GM18867 (cell line): ENCODE results near the gene MAD1L1.

Source experiments
- ATAC-seq: cut with Tn5 transposase; IDR thresholded peaks from one replicate; pipeline ENCODE4 v1.9.1; 2021; ENCODE audit warnings: mild to moderate bottlenecking, moderate library complexity; ENCODE audit not compliant: unreplicated experiment

Gene MAD1L1

DNA sequence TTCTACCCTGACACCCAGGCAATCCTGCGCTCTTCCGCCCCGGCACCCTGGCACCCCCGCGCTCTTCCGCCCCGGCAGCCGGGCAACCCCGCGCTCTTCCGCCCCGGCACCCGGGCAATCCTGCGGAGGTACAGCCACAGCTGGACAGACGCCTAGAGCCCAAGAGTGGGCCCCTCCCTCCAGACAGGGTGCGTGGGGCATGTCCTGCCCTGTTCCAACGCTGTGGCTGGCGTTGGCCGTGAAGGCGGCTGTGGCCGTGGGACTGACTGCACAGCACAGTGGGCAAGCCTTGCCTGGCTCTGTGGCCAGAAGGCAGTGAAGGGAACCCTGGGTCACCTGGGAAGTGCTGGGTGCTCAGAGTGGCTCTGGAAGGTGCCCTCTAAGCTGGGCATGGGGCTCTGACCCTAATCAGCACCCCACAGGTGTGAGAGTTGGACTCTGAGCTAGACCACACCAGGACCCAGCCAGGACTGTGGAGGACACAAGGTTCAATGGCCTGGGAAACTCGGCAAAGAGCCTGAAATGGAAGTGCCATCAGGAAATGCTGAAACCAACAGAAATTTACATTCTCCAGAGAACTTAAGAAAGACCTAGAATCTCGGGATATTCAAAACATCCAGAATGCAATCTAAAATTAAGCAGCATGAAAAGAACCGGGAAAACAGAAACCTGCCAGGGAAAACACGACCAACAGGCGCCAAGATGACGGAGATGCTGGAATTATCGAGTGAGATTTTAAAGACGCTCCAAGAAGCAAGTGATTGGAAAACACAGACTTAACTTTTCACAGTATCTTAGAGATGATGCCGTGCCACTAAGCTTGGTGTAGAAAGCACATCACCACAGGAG lies 309.1 kb downstream of the MAD1L1 start:
- no peak for ATAC-seq

DNA sequence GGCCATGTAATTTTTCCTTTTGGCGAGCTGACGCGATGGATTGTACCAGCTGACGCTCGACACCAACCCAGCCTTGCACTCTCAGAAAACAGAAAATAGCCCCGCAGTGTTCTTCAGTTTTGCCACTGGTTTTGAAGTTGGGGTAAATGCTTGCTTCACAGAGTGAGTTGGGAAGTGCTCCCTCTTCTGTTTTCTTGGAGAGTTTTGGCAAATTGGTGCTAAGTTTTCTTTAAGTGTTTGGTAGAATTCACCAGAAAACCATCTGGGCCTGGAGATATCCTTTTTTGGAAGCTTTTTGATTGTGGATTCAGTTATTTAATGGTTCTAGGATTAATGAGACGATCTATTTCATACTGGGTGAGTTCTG lies 309.9 kb downstream of the MAD1L1 start:
- no peak for ATAC-seq

DNA sequence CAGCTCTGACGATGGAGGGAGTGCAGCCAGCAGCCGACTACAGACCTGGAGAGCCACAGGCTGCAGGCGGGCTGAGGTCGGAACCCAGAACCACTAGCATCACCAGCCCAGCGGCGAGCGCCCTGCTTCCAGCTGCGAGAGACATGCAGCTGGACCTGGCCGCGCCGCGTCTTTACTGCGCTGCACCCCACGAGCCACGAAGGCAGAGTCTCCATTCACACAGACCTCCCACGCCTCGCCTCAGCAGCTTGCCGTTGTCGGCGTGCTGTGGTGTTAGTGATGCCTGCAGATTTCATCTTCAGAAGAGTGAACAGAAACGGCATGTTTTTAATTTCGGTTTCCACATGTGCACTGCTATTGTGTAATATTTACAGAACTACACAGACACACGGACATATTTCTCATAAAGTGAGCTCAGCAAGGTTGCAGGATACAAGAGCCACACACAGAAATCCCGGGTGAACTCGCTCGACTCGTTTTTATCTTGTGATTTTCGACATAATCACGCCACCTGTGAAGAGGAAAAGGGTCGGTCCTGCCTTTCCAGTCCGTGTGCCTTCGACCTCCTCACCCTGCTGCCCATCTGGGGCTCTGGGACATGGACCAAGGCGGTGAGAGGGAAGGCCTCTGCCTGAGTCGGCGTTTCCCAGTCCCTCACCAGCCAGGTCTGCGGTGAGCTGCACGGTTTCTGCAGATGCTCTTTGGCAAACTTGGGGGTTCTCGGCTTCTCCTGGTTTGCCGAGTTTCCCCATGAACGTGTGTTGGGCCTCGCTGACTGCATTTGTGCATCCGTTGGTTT lies 310.5 kb downstream of the MAD1L1 start:
- no peak for ATAC-seq

DNA sequence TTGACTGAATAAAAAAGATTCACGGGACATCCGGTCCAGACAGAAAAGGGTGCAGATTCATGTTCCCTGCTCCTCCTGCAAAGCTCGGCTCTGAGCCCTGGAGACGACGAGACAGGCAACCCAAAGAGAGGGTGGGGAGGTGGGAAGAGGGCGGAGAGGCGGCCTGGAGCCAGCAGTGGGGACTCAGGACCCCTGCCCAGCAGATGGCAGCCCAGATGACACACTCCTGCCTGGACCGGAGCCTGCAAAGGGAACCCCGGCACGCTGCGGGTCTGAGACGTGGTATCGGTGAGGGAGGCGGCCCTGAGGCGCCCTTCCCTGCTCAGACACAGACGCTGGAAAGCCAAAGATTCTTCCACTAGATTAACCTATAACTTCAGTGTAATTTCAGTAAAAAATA lies 311.9 kb downstream of the MAD1L1 start:
- ATAC-seq = no peak

DNA sequence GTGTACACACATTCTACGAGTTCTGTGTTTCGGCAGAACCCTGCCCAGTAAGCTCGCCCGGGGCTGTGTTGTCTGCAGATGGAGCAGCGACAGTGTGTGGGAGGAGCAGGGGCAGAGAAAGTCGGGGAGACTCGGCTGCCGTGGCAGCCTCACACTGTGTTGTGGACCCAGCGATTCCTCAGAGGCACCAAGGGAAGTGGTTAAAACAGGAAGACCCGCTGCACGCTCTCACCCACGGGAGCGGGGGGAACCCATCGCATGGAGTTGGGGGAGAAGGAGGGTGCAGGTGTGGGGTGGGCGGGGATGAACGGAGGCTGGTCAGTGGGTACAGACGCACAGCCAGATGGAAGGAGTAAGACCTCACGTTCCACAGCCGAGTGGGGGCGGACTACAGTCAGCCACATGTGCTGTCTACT lies 312.5 kb downstream of the MAD1L1 start:
- no peak for ATAC-seq

DNA sequence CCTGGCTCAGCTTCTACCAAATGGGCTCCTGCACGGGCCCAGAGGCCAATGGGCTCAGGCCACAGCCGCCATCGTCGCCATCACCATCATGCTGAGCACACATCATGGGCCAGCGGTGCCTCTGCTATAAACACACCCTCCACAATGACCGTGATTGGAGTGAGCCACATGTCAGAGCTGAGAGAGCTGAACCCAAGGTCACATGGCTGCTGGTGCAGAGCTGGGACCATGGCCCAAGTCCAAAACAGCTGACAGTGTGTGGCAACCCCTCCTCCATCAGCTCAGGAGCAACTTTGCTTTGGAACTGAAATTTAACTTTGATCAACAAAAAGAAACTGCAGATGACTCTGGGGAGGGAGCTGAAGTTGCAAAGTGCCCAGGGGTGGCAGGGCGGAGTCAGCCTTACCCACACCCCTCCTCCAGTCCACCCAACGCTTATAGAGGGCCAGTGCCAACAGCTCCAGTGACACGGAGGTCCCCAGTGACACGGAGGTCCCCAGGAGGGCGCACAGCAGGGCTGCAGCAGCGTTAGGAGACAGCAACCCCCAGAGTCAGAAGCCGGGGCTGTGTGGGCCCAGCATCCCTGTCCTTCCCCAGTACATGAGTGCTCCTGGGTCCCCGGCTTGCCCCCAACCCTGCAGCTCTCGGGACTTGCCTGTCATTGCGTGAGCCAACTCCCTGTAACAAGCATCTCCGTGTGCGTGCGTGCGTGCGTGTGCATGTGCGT lies 313.0 kb downstream of the MAD1L1 start:
- no peak for ATAC-seq

DNA sequence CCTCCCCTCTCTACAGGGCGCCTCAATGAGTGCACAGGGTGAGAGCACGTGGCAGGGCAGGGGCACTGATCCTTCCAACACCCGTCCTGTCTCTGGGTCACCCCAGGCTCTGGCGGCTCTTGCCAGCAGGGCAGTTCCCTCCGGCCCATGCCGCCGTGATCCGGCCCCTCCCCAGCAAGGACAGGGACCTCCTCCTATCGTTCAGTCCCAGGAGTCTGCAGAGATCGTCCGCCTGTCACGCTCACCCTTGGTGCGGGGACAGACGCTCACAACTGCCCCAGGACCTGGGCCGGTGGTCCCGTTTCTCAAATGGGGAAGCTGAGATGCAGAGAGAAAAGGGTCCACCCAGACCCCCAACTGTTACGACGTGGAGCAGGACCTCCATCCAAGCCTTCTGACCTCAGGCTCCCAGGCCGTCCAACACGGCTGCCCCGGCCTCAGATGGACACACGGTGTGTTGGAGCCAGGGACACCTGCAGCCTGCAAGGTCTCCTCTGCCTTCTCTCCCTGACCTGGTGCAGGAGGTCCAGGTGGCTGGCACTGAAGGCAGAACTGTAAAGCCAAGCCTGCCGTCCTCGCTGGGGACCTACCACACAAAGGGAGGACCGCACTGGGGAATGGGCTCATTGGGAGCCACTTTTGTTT lies 313.7 kb downstream of the MAD1L1 start:
- no peak for ATAC-seq

DNA sequence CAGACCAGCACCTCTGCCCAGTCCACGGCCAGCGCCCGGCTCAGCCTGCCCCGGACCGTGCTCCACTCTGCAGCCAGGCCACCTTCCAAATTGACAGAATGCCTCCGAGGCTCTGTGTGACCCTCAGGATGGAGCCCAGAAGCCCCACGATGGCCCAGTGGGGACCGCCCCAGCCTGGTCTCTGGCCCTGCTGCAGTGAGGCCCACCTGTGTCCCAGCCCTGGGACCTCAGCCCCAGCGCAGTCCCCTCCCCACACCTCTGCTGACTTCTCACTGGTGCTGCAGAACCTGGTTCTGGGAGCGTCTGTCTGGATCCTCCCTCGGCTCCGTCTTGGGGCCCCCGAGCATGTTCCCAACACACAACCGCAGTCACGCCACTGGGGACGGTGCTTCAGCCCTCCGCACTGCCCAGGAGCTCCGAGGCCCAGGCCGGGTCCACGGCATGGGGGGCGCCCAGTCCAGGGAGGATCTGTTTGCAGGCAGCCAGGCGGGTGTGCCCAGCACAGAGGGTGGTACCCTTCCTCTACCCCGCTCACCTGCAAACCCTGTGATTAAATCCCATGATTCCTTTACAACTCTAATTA lies 314.6 kb downstream of the MAD1L1 start:
- ATAC-seq = no peak

DNA sequence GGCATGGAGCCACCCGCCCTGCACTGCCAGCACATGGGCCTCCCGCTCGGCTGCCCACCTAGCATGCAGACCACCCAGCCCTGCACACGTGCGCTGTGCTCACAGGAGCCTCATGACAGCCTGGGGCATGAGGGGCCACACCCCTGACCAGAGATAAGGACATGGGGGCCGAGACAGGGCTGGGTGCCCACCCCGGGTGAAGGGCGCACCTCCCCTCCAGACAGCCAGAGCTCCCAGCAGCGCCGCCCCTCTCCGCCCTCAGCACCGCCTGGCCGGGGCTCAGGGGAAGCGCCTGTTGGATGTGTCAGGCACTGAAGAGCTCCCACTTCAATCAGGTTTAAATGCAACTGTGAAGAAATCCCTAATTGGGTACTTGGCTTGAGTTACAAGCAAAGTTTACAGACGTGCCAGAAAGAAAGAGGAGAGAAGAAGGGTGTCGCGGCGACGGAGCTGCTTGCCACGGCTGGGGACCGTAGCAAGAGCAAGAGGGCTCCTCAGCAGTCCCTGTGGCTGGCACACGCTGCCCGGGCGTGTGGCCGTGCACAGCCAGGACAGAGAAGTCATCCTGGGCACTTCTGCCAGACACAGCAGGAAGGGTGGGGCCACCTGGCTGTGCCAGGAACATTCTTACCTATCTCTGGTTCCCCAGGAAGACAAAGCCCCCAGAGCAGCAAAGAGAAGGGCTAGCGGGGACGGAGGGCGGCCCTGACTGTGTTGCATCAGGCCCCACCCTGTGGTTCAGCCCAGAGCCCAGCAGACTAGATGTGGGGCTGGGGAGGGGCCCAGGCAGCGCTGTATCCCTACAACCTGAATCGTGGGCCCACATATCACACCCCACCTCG lies 315.3 kb downstream of the MAD1L1 start:
- ATAC-seq = no peak

DNA sequence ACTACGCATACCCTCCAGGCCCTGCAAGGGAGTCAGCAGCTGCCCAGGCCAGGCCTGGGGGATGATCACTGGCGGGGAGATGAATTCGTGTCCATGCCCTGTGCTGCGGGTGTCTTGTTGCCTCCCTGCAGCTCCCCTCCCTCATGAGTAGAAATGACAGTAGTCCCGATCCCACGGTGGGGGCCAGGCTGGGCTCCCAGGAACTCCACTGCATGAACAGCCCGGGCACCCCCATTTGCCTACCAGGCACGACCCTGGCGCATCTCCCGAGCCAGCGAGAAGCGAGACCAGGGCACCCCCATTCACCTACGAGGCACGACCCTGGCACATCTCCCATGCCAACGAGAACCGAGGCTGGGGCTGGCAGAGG lies 316.2 kb downstream of the MAD1L1 start:
- ATAC-seq = no peak

DNA sequence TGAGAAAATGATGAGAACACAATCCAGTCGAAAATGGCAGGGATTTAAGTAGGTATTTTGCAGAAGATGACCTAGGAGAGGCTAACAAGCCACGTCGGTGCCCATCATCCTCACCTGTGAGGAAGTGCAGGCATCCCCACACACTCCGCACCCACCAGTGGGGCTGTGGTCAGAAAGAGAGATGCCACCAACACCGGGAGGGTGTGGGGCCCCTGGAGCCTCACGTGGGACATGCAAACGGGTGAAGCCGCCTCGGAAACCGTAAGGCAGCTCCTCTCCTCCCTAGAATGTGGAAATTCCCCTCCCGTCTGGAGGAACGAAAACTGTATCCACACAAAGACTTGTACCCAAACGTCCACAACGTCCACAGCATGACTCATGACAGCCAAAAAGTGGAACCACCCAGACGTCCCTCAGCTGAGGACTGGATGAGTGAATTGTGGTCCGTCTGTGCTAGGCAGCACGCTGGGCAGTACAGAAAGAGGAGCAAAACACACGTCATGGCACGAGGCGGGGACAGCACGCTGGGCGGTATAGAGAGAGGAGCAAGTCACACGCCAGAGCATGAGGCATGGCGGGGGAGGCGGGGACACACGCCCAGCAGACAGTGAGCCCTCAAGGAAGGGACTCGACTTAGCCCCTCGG lies 316.7 kb downstream of the MAD1L1 start:
- no peak for ATAC-seq

DNA sequence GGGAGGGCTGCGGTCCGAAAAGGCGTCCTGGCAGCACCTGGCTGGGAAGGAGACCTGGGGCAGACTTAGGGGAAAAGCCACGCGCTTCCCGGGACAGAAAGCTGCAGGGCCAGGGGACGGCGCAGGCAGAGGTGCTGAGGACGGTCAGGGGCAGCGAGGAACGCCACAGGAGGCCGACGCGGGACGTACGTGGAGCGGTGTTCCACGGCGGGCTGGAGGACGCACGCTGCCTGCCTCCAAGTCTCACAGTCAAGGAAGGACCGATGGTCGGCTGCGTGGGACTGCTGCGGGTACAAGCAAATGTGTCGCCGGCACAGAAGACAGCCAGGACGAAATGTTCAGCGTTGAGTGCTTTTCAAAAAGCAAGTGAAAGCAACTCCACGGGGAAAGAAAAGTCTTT lies 317.4 kb downstream of the MAD1L1 start:
- ATAC-seq = no peak

DNA sequence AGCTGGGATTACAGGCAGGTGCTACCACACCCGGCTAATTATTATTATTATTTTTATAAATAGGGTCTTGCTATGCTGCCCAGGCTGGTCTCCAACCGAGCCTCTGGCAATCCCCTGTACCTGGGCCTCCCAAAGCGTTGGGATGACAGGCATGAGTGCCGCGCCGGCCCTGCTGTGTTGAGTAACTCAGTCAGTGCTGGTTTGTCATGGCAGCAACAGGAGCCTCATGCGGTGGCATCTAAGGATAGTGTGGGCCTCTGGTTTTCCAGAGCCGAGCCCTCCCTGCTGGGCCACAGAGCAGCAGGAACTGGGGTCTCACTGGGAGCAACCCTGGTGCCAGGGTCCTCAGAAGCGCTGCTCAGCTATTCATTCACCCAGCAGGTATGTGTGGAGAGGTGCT lies 318.0 kb downstream of the MAD1L1 start:
- no peak for ATAC-seq

DNA sequence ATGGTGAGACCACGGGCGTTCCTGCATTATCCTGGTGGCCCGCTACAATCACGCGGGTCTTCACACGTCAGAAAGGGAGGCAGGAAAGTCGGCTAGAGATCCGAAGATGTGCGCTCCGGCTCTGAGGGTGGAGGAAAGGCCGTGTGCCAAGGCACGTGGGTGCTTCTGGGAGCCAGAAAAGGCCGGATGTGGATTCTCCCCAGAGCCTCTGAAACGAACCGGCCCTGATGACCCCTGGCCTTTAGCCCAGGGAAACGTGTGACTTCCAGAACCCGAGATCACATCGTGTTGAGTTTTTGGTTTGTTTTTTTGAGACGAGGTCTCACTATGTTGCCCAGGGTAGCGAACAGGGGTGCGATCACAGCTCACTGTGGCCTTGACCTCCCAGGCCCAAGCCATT lies 318.4 kb downstream of the MAD1L1 start:
- ATAC-seq = no peak

DNA sequence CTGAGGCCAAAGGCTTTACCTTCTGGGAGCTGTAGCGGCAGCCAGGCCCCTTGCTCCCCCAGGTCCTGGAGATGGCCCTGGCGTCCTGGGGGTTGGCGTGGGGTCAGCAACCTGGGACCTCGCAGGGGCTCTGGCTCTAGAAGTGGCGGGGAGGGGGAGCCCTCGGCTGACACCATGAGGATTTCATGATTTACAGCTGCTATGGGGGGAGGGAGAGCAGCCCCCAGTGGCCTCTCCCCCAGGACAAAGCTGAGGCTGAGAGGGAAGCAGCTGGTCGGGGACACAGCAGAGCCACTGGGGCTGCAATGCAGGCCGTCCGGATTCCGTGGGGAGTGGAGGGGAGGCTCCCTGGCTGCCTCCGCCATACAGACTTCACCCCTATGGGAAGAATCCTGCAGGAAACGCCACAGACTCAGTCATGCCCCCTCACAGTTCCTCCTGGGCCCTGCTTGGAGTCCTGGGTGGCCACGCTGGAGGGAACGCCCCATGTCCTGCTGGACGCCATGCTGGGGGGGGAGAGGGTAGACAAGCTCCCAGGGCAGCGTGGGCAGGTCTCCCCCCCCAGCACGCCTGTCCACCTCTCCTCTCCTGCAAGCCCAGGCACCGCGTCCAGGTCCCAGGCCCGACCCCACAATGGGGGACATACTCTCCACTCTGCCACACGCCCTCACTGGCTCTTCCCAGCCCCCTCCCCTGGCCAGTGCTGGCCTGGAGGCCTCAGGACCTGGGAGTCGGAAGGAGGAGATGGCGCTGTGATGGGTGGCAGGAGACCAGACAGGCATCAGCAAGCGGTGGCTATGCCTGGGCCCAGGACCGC lies 319.1 kb downstream of the MAD1L1 start:
- no peak for ATAC-seq

DNA sequence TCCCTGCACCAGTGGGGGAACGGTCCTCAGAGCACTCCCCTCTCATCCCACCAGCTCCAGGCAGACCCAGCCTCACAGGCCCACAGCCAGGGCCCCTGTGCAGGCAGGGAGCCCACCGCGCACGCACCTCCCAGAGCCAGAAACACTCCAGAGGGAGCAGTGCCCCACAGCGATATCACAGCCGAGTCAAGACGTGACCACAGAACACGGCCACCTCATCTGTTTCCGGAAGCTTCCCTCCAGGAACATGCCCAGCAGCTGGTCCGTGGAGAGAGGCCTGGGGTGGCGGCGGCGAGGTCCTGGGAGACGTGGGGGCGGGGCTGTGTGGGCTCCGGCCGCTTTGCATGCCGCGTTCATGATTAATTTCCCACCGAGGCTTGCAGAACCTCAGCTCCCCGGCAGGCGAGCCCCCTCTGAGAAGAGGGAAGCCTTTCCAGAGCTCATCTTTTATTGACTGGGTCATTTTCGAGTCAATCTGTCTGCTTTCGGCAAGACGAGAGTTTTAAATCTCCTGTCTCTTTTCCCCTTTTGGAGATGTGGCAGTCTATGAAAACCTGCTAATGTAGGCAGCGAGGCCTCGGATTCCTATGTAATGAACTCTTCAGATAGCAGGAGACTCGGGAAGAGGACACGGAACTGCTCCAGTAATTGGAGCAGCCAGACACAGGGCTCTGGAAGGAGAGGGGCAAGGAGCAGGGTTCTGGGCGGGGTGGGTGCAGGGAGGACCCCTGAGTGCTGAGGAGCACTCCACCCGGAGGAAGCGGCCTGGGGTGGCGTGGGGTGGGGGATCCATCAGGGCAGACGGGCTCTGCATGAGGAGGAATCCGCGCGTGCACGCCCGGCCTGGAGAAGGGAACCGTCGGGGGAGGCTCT lies 319.9 kb downstream of the MAD1L1 start:
- no peak for ATAC-seq

DNA sequence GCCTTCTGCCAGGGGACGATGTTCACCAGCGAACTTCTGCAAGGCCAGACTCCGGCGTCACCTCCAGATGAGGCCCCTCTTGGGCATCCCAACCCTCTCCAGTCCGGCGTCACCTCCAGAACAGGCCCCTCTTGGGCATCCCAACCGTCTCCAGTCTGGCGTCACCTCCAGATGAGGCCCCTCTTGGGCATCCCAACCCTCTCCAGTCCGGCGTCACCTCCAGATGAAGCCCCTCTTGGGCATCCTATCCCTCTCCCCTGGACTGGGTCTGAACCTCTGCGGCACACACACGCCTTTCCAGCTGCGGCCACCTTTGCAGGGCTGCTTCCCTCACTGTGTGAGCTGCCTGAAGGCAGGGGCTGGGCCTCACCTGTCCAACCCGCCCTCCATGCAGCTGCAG lies 321.2 kb downstream of the MAD1L1 start:
- ATAC-seq = no peak

DNA sequence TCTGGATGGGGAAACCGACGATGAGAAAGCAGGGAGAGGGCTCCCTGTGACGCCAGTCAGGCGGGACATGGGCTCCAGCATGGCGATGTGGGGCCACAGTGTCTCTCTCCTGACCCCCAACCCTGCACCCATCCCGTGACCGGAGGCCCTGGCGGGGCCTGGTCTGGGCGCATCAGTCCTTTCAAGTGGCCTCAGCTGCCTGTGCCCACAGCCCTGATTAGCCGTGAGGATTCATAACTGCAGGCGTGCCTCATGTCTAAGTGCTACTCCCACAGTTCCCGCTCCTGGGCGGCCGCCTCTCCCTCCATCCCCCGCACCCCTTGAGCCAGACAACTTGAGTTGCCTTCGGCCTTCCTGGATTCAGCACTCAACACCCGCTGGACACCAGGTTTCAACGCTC lies 321.9 kb downstream of the MAD1L1 start:
- ATAC-seq = no peak
